Endothelial cell (in vitro differentiated cells): ENCODE data around the gene CCNE1. TPM values are rescaled to one million over a fixed set of nuclear protein-coding genes. Genes with fewer than 3 reads are reported as not detected.
"Not testable (repeated sequence)": the region's sequence is repeated elsewhere in the genome, so short reads cannot be mapped to it uniquely, and the experiment has no call there.

ENCODE experiments used
- DNase-seq: peaks from one replicate; pipeline ENCODE4 v3.0.0; 2021; ENCODE audit warnings: low spot score
- H3K27ac Mint-ChIP-seq: one replicate; pipeline ENCODE4 v1.8.0; 2021; ENCODE audit warnings: mixed read lengths, inconsistent platforms; ENCODE audit not compliant: unreplicated experiment
- H3K27me3 Mint-ChIP-seq: one replicate; pipeline ENCODE4 v1.8.0; 2021; ENCODE audit warnings: mild to moderate bottlenecking, moderate library complexity, mixed read lengths, inconsistent platforms; ENCODE audit not compliant: unreplicated experiment
- H3K36me3 Mint-ChIP-seq: one replicate; pipeline ENCODE4 v1.8.0; 2021; ENCODE audit warnings: mild to moderate bottlenecking, low read depth, mixed read lengths, inconsistent platforms; ENCODE audit not compliant: unreplicated experiment
- H3K4me1 Mint-ChIP-seq: one replicate; pipeline ENCODE4 v1.8.0; 2021; ENCODE audit warnings: mild to moderate bottlenecking, mixed read lengths, inconsistent platforms; ENCODE audit not compliant: unreplicated experiment
- H3K4me3 Mint-ChIP-seq: one replicate; pipeline ENCODE4 v1.8.0; 2021; ENCODE audit warnings: mild to moderate bottlenecking, mixed read lengths, inconsistent platforms; ENCODE audit not compliant: unreplicated experiment
- H3K9me3 Mint-ChIP-seq: one replicate; pipeline ENCODE4 v1.8.0; 2021; ENCODE audit warnings: mixed read lengths, inconsistent platforms; ENCODE audit not compliant: unreplicated experiment
- total RNA-seq: library from RNA; stranded (reverse); fragmentation: NEBNext Ultra II Directional; extraction: Animal tissue kit (Norgen Biotek cat#: 25700); gene quantifications from one replicate; pipeline ENCODE4 v1.2.1, GENCODE V29; 2021; ENCODE audit not compliant: unreplicated experiment
- TF ChIP-seq, protein P1 (sequence below): fragments of 200-600 bp; sonication (generic); IDR thresholded peaks from one replicate; pipeline ENCODE4 v1.5.0; 2021; ENCODE audit warnings: antibody characterized with exemption; ENCODE audit not compliant: unreplicated experiment

CCNE1 gene
- total RNA-seq, 1 donor from 2014 or later: 2.3 TPM

DNA sequence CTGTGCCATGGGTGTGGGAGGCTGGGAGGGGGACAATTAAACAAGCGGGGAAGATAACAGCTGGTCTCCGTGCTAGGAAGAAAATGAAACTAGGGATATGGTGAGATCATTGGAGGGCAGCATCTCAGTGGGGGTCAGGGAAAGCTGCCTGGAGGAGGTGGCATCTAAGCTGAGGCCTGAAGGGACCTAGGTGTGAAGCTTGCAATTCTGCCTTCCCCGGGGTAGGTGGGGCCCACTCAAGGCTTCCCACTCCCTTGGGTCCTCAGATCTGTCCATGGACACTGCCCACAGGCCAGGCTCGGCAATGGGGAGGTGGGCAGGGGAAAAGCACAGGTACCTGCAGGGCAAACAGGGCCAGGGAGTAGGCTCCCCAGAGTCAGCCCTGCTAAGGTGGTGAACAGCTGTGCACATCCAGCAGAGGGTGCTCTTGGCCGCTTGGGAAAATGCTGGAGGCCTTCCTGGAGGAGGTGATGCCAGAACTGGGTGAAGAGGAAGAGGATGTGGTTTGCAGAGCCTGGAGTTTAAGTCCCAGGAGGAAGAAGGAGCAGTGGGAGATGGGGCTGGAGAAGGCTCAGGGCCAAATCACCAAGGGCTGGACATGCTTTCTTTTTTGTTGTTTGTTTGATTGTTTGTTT, 25.7 kb upstream of the CCNE1 start:
- H3K27ac Mint-ChIP-seq: no peak overlapping the region
- no peaks in the 10 kb centered on the region for H3K4me1 Mint-ChIP-seq
- no peaks in the 10 kb centered on the region for H3K9me3 Mint-ChIP-seq

DNA sequence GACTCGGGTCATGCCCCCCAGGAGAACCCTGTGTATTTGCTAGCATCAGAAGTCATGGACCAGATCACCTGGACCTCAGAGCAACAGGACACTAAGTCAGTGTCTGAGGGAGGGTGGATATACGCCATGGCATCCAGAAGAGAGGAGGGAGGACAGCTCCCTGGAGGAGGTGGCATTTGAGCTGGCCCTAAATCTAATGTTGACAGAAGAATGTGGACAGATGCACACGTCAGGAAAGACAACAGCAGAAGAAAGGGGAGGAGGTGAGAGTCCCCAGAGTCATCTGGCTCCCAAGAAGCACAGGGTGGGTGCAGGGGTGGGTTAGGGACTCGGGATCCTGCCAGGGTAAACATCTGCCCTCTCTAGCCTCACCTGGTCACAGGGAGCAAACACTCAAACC, 24.5 kb upstream of the CCNE1 start:
- H3K4me3 Mint-ChIP-seq: no peak overlapping the region
- DNase-seq: no peak
- H3K36me3 Mint-ChIP-seq: no peaks in the 10 kb centered on the region
- TF ChIP-seq, protein P1, sequence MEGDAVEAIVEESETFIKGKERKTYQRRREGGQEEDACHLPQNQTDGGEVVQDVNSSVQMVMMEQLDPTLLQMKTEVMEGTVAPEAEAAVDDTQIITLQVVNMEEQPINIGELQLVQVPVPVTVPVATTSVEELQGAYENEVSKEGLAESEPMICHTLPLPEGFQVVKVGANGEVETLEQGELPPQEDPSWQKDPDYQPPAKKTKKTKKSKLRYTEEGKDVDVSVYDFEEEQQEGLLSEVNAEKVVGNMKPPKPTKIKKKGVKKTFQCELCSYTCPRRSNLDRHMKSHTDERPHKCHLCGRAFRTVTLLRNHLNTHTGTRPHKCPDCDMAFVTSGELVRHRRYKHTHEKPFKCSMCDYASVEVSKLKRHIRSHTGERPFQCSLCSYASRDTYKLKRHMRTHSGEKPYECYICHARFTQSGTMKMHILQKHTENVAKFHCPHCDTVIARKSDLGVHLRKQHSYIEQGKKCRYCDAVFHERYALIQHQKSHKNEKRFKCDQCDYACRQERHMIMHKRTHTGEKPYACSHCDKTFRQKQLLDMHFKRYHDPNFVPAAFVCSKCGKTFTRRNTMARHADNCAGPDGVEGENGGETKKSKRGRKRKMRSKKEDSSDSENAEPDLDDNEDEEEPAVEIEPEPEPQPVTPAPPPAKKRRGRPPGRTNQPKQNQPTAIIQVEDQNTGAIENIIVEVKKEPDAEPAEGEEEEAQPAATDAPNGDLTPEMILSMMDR: no peak
- no peak overlapping the region for H3K27ac Mint-ChIP-seq
- H3K4me1 Mint-ChIP-seq: no peaks in the 10 kb centered on the region
- peaks cover 7% of the 10 kb centered on the region for H3K27me3 Mint-ChIP-seq
- no peaks in the 10 kb centered on the region for H3K9me3 Mint-ChIP-seq

More for the DNA sequence above, 25.7 kb upstream of the CCNE1 start:
- TF ChIP-seq, protein P1: peak; percentile 26
- H3K27me3 Mint-ChIP-seq: peaks cover 4% of the 10 kb centered on the region
- no peak for DNase-seq
- no peak overlapping the region for H3K4me3 Mint-ChIP-seq
- H3K36me3 Mint-ChIP-seq: no peaks in the 10 kb centered on the region

DNA sequence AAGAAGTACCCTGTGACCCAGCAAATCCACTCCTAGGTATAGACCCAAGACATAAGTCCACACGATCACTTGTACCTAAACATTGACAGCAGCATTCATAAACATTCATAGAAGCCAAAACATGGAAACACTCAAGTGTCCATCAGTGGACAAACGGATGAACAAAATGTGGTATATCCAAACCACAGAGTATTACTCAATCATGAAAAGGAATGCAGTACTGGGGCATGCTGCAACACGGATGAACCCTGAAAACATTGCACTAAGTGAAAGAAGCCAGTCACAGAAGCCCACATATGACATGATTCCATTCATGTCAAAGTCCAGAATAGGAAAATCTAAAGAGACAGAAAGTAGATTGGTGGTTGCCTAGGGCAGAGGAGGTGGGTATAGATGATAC, 22.8 kb upstream of the CCNE1 start:
- Mint-ChIP-seq H3K4me1 (no peaks in the 10 kb centered on the region), H3K27me3 (peaks cover 11% of the 10 kb centered on the region), H3K9me3 (no peaks in the 10 kb centered on the region), H3K27ac (no peak overlapping the region), H3K4me3 (no peak overlapping the region), H3K36me3 (no peaks in the 10 kb centered on the region)
- DNase-seq: no peak
- TF ChIP-seq, protein P1: no peak

DNA sequence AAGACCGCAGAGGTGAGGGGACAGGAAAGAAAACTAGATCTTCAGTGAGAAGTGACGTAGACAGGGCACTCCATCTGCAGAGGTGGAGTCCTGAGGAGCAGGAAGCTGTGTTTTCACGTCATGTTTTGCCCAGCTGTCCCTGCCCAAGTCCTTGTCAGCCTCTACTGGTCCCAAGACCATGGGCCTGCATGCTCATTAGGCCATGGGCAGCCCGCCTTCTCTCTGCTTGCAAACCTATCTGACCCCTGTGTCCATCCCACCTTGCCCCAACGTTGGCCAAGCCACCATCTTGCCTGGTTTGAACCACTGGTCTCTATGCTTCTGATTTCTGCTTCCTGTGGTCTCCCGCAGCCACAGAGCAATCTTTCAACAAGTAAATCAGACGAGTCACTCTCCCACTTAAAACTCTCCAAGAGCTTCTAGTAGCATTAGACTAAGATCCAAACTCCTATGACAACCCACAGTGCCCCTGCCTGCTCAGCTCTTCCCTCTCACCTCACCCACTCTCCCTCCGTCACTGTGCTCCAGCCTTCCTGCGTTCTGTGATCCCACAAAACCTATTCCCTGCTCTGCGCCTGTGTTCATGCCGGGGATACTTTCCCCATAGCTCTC, 18.6 kb upstream of the CCNE1 start:
- TF ChIP-seq, protein P1: no peak
- H3K36me3 Mint-ChIP-seq: no peaks in the 10 kb centered on the region
- DNase-seq: no peak
- H3K4me1 Mint-ChIP-seq: no peaks in the 10 kb centered on the region
- no peaks in the 10 kb centered on the region for H3K9me3 Mint-ChIP-seq
- H3K27ac Mint-ChIP-seq: no peak overlapping the region
- H3K4me3 Mint-ChIP-seq: no peak overlapping the region
- peaks cover 9% of the 10 kb centered on the region for H3K27me3 Mint-ChIP-seq

DNA sequence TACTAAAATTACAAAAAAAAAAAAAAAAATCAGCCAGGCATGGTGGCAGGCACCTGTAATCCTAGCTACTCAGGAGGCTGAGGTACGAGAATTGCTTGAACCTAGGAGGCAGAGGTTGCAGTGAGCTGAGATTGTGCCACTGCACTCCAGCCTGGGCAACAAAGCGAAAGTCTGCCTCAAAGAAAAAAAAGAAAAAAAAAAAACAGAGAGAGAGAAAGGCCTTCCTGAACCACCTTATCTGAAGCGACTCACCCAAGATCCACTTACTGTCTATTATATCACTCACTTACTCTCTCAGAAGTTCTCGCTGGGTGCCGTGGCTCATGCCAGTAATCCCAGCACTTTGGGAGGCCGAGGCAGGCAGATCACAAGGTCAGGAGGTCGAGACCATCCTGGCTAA, 17.3 kb upstream of the CCNE1 start:
- not testable (repeated sequence) for DNase-seq, H3K9me3 Mint-ChIP-seq, H3K27ac Mint-ChIP-seq, H3K36me3 Mint-ChIP-seq, H3K27me3 Mint-ChIP-seq, H3K4me3 Mint-ChIP-seq, H3K4me1 Mint-ChIP-seq
